HG02571 (cell line): ENCODE data around the gene RMDN3.

Experiments
- ATAC-seq: cut with Tn5 transposase; IDR thresholded peaks from one replicate; pipeline ENCODE4 v1.9.1; 2021; ENCODE audit warnings: mild to moderate bottlenecking, moderate library complexity; ENCODE audit not compliant: unreplicated experiment

RMDN3 gene

DNA sequence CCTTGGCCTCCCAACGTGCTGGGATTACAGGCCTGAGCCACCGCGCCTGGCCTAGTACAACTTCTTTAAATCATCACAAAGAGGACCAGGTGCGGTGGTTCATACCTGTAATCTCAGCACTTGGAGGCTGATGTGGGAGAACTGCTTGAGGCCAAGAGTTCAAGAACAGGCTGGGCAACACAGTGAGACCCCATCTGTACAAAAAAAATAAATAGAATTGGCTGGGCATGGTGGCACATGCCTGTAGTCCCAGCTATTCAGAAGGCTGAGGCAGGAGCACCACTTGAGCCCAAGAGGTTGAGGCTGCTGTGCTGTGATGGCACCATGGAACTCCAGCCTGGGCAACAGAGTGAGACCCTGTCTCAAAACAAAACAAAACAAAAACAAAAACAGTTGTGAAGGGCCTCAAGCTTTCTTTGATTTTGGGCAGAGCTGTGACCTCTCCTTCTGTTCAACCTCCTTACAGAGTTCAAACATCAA, 5.9 kb downstream of the RMDN3 start:
- no peak for ATAC-seq

DNA sequence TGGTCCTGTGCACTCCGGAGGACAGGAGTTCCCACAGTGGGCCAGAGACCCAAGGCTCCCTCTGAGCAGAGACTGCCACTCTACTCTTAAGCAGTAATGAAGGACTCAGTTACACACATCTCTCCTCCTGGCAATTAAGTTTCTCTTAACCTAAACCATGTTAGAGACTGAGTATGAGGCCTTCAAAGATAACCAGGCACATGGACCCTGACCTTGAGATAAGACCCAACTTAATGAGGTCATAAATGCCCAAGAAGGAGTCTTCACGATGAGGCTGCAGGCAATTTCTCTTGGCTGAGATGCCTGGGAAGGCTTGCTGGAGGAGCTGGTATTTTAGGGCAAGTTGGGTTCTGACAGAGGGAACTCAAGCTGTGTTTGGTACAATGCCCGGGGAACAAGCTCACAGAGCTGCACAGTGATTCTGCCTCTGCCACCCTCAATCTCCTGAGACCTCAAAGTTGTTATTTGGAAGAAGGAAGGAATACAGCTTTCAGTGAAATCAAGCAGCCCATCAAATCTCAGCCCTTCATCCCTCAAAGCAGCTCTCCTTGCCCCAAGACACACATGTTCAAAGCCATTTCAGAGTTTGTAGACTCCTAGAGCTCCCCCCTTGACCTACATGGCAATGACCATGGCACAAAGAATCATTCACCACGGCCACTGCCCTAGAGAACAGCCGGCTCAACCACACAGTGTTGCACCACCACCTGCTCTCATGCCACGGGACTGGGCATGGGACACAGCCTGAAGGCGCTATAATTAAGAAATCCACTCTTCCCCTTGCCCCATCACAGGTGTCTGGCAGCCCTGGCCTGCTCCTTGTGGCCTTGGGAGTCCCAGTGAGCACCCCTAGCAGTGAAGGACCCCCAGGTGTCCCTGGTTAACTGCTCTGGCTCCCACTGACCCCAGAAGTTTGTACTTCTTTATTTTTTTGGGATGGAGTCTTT, 7.1 kb downstream of the RMDN3 start:
- no peak for ATAC-seq

DNA sequence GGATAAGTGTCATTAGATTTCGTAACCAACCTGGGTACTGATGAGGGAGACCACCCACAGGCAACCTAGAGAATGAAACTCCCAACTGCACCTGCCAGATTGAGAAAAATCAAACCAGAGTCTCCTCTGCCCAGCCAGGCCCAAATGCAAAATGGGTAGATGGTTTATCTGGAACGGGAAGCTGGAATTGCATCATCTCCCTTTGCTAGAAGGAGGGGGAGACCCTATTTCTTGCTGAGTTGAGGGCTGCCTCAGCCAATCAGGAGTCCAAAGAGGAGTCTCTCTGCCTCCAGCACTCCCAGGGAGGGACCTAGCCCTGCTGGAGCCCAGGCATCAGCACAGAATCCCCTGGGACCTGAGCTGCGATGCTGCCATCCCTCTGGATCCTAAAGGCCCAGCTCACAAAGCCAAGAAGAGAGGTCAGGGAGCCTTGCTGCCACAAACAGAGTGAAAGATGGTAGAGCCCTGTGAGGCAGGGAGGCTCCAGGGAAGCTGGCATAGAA, 8.1 kb downstream of the RMDN3 start:
- ATAC-seq: no peak

DNA sequence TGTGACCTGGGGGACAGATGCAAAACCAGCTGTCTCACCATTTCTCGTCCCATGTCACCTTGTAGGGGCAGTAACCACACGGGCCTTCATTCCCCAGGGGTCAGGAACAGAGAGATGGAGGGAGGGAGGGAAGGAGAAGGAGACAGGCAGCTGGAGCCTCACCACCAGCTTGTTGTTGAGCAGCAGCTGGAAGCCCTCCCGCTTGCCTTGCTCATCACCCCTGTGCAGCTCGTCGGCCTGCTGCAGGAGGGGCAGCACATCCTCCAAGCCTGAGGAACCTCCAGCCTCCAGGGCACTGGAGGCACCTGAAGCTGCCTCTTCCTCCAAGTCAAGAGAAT, 10.3 kb downstream of the RMDN3 start:
- ATAC-seq: no peak

DNA sequence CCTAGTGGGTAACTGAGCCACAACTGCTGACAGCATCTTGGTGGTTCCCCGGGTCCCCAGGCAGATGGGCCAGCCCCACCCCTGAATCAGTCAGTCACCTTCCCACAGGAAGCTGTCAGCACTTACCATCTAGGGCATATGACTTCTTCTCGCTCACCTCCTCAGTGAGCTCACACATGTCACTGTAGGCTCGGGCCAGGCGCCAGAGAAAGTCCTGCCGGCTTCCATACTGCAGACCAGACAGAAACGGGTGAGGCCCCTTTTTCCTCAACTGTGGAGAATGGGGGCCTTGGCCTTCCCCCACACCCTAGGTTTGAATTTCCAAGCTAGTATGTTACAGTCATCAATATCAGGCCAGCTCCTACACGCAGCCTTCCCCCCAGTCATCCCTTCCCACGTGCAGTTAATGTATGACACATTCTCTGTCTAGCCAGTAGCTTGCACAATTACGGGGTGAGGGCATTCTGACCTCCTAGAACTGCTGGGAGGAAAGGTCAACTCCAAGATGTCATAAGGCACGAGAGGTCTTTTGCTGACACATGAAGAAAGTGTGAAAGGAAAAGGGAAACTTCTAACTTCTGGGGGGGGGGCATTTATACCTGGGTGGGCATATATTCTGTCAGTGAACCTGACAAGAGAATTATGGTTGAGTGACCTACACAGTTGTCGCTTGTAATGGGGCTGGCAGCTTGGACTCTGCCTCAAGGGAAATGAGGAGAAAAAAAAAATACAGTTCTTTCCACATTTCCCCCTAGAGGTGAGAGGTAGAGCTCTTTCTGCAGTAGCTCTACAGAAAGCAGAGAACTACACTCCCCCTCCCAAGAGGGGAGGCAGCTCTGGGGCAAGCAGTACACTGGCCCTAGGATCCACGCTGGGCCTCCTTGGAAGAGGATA, 10.9 kb downstream of the RMDN3 start:
- ATAC-seq: no peak

DNA sequence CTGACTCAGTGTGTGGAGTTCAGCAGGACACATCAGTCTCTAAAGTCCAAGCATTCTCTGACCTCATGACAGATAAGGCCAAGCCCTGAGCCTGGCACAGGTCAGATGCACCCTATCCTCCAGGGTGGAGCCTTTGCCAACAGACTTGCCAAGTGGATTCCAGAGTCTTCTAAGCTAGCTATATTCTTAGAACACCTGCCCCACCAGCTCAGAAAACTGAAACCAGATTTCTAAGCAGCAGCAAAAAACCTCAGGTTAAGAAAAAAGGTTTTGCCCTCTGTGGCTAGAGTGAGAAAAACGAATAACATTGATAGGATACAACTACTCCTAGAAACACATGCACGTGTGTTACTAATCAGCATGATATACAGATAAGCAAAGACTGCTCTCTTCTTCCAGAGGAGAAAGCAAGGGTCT, 11.6 kb downstream of the RMDN3 start:
- ATAC-seq: no peak

DNA sequence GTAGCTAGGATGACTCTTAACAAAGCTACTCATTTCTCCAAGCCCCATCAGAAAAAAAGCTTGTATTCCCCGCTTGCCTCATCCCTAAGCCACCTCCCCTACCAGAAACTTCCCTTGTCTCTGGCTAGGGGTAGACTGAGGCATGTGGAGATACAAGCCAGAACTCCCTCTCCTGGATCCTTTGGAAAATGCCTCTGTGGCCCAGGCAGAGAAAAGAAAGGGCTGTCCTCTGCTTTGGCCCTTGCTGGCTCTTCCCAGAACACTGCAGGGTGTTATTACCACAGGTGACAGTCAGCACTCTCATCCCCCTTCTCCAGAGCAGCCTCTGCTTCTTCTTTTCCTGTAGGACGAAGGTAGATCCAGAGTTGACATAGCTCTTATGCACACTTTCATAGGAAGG, 15.2 kb downstream of the RMDN3 start:
- ATAC-seq: no peak

DNA sequence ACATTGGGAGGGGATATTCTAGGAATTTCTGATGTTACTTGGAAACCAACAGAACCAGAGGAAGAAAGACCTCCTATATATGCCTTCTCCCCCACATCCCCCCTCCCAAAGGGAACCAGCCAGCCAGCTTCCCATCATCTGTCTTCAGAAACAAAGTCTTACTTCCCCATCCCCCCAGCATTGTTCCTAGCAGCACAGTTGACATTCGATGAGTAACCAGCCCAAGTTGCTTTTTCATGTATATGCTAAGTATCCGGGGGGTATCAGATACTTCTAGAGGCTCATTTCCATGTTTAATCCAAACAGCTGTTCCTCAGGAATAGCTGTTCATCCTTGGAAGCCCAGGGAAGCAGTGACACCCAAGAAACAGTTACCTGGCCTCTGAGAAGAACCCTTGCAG, 16.0 kb downstream of the RMDN3 start:
- ATAC-seq: no peak

DNA sequence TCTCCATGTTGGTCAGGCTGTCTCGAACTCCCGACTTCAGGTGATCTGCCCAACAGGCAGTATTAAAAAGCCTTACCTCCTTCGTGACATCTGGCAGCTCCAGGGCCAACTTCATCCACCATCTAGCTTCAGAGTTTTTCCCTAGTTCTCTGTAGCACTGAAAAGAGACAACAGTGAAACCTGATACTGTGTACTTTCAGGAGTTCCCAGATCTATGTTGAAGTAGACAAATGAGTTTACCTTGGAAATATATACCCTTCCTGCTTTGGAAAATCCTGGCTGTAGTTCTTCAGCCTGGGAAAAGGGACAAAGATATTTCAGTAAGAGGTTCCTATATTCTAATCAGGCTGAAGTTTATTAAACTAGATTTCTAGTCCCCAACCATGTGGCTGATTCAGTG, 18.0 kb downstream of the RMDN3 start:
- no peak for ATAC-seq

DNA sequence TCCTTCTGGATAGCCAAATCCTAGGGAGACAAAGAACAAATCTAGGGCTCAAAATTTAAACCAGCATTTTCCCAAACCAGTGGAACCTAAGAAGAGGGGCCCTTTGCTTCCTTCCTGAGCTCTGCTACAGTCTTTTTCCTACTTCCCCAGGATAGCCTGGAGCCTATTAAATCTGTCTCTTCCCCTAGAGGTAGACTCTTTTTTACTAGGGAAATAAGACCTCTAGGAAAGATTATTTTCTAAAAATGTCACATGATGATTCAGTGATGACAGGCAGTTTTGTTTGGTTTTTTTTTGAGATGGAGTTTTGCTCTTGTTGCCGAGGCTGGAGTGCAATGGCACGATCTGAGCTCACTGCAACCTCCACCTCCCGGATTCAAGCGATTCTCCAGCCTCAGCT, 18.5 kb downstream of the RMDN3 start:
- no peak for ATAC-seq

DNA sequence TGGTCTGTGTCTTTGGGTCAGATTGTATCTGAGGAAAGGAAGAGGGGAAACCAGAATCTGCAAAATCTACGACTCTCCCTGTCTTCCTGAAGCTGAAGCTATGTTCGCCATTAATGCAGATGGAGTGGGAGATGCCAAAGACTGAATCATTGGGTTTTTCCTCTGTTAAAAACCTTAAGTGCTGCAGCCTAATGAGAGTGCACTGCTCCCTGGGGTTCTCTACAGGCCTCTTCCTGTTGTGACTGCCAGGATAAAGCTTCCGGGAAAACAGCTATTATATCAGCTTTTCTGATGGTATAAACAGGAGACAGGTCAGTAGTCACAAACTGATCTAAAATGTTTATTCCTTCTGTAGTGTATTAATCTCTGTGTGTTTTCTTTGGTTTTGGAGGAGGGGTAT, 24.0 kb downstream of the RMDN3 start:
- no peak for ATAC-seq

DNA sequence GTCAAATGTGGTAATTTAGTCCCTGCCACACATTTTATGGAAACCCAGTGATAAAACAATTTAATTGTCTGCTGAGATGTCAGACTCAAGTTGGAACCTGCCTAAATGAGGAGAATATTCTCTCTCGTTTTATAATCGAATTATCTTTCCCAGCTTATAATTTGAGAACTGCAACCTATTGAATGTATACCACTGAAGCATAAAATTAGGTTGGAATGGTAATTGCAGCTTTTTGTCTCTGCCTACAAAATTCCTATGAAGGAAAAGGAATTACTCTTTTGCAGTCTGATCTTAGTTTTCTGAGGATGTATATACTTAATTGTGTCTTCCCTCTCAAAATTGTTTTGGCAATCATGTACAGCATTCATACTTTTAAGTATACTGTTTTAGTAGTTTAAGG, 31.1 kb downstream of the RMDN3 start:
- ATAC-seq: no peak

DNA sequence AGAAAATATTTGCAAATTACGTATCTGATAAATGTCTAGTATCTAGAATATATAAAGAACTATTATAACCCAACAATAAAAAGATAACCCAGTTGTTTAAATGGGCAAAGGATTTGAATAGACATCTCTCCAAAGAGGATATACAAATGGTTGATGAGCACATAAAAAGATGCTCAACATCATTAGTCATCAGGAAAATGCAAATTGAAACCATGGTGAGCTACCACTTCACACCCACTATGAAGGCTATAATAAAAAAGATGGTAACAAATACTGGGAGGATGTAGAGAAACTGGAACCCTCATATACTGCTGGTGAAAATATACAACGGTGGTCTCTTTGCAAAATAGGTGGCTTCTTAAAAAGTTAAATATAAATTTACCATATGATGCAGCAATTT, 32.1 kb downstream of the RMDN3 start:
- no peak for ATAC-seq

DNA sequence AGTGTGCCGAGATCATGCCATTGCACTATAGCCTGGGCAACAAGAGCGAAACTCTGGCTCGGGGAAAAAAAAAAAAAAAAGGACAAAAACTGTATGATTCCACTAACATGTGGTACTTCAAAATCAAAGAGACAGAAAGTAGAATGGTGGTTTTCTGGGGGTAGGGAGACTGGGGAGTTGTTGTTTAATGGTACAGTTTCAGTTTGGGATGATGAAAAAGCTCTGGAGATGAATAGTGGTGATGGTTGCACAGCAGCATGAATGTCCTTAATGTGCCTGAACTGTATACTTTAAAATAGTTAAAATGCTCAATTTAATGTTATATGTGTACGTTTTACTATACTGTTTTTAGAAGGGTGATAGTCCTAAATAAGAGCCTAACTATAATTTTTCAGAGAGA, 32.7 kb downstream of the RMDN3 start:
- ATAC-seq: no peak

DNA sequence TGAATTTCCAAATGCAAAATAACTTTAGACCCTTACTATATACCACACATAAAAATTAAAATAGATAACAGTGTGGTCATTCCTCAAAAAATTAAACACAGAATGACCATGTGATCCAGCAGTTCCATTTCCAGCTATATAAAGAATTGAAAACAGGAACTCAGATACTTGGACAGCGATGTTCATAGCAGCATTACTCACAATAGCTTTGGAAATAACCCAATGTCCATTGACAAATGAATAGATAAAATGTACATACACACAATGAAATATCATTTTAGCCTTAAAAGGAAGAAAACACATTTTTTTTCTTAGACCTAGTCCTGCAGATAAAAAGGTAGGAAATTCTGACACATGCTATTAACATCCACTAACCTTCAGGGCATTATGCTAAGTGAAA, 33.4 kb downstream of the RMDN3 start:
- no peak for ATAC-seq

DNA sequence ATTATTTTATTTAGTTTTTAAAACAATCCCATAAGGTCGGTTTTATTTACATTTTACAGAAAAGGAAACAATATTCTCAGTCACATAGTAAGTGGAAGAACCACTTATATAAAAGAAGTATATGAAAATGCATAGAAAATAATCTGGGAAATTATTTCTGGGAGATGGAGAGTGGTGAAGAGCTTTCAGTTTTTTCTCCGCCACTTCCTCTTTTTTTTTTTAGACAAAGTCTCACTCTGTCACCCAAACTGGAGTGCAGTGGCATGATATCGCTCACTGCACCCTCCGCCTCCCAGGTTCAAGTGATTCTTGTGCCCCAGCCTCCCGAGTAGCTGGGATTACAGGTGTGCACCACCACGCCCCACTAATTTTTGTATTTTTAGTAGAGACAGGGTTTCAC, 38.9 kb downstream of the RMDN3 start:
- ATAC-seq: no peak

DNA sequence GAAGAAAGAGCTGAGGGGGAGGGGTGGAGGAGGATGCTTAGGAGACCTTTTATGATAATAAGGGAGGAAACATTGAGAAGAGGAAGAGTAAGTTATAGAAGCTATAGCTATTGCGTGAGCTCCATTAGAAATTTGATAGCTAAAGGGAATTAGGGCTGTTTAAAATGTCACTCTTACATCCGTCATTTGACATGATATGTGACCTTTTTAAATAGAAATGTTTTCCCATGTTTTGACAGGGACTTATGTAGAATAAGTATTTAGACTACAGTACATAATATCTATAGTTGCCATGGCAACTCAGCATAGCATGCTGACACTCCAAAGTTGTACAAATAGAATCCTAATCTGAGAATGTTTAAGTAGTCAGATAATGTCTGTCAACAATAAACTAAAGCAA, 40.9 kb downstream of the RMDN3 start:
- no peak for ATAC-seq

DNA sequence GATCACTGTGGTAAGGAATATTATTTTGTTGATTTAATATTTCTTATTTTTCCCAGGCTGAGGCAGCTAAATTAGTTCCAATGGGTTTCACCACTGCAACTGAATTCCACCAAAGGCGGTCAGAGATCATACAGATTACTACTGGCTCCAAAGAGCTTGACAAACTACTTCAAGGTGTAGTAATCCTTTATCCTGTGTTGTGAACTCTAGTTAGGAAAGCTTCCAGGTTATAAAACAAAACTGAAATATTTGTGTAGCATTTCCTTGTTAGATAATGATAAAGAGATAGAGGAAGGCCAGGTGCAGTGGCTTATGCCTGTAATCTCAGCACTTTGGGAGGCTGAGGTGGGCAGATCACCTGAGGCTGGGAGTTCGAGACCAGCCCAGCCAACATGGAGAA, 48.9 kb downstream of the RMDN3 start:
- ATAC-seq: no peak

DNA sequence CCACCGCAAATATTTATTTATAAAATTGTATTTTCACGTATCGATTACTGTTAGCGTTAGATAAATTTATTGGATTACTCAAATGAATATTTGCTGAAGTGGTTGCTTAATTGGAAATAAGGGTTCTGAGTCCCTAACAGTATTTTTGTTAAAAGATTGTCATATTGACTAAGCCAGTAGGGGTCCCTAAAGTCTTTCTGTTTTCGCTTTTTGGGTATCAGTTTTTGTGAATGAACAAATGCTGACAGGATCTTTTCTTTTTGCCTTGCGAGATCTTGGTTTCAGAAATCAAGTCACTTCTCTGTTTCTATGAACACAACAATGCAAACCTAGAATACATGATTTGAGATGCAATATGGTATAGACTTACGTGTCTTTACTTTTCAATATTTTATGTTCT, 53.0 kb downstream of the RMDN3 start:
- ATAC-seq: no peak

DNA sequence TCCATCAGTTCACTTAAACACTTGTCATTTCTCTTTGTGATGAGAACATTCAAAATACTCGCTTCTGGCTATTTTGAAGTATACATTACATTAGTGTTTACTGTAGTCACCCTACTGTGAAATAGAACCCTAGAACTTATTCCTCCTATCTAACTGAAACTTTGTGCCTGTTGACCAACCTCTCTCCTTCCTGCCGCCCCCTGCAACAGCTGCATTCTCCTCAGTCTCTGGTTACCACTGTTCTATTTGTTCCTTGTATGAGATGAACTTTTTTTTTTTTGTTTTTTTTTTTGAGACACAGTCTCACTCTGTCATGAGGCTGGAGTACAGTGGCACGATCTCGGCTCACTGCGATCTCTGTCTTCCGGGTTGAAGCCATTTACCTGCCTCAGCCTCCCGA, 57.1 kb downstream of the RMDN3 start:
- no peak for ATAC-seq

DNA sequence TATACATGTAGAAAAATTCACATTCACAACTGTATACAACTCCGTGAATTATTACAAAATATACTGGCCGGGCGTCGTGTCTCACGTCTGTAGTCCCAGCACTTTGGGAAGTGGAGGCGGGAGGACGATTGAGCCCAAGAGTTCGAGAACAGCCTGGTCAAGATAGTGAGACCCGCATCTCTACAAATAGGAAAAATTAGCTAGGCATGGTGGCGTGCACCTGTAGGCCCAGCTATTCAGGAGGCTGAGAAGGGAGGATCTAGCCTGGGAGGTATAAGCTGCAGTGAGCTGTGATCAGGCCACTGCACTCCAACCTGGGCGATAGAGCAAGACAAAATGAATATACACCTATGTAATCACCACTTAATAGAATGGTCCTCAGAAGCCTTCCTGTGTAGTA, 58.8 kb downstream of the RMDN3 start:
- no peak for ATAC-seq

DNA sequence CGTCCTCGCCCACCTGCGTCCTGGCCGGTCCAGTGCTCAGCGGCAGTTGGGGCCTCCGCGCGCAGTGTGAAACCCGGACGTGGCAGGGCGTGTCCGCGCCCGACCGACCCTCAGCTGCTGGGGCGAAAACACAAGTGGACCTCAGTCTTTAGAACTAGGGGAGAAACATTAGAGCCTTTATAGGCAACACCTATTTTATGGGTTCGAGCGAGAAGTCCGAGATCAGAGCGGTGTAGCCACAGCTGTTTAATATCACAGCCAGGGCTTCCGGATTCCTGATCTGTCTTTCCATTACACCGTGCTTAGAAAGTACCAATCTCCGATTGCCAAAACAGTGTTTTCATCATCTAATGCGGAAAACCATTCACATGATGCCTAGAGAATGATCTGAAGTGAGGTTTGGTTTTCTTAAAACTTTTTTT, 59.6 kb downstream of the RMDN3 start:
- peak; percentile 22 for ATAC-seq
